Right atrium auricular region (tissue), 2 donors: ENCODE data around the gene ZBTB37. TPM values are rescaled to one million over a fixed set of nuclear protein-coding genes. Genes with fewer than 3 reads are reported as not detected.

ENCODE experiments used
- DNase-seq: peaks from one replicate; pipeline ENCODE4 v3.0.0-alpha.2; 2019; ENCODE audit warnings: low spot score
- H3K27ac ChIP-seq, 2 donors: fragments of 200-600 bp; sonication (generic); 1 replicate in 1 of 2; 2 replicates in 1 of 2; pipeline ENCODE4 v1.5.1; 2016 to 2019
- H3K27me3 ChIP-seq, 2 donors: fragments of 200-600 bp; sonication (generic); one replicate each; pipeline versions ENCODE4 v1.5.1 to v1.6.0; 2017 to 2019
- H3K36me3 ChIP-seq: fragments of 200-600 bp; sonication (generic); one replicate; pipeline ENCODE4 v1.5.1; 2016
- H3K4me1 ChIP-seq, 2 donors: fragments of 200-600 bp; sonication (generic); one replicate each; pipeline versions ENCODE4 v1.5.1 to v1.6.0; 2017 to 2019
- H3K4me3 ChIP-seq, 2 donors: fragments of 200-600 bp; sonication (generic); 1 replicate in 1 of 2; 2 replicates in 1 of 2; pipeline ENCODE4 v1.5.1; 2017 to 2019; ENCODE audit warnings: mild to moderate bottlenecking in 1 of 2, moderate library complexity in 1 of 2
- H3K9me3 ChIP-seq, 2 donors: fragments of 200-600 bp; sonication (generic); one replicate each; pipeline ENCODE4 v1.5.1; 2019
- total RNA-seq, 2 donors: library from RNA; depleted of rRNA; stranded (reverse); fragments of >200 nt; gene quantifications; one replicate each; pipeline ENCODE4 v1.1.0, GENCODE V29; 2016
- TF ChIP-seq, protein P1 (sequence below), 2 donors: fragments of 200-600 bp; sonication (generic); IDR thresholded peaks; one replicate each; pipeline ENCODE4 v1.5.1; 2019; ENCODE audit warnings: antibody characterized with exemption in 2 of 2

The ZBTB37 gene
- total RNA-seq, 2 donors from 2014 or later = 5.8 to 8.8 TPM

DNA sequence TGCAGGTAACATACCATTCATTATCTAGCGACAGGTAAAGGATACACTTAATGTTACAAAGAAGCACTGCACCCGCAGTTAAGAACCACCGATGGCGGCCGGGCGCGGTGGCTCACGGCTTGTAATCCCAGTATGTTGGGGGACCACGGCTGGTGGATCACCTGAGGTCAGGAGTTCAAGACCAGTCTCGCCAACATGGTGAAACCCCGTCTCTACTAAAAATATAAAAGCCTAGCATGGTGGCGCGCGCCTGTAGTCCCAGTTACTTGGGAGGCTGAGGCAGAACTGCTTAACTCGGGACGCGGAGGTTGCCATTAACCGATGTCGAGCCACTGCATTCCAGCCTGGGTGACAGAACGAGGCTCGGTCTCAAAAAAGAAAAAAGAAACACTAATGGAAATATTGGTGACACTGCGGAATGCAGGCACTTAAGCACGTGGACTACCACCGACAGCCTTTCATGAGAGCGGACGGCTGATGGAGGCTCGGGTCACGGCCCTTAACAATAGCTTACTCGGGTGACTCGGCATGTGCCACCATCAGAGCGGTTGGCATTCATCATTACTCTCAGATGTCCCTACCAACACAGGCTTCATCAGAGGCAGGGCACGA, 933 bp upstream of the ZBTB37 start:
- Histone ChIP-seq H3K4me1 (peaks cover 0 to 62% of the 10 kb centered on the region in 2 donors), H3K36me3 (peaks cover 48% of the 10 kb centered on the region), H3K27ac (peak overlapping the region; percentile 95 to 98), H3K4me3 (peak overlapping the region; percentile 67 to 93), H3K27me3 (no peaks in the 10 kb centered on the region), H3K9me3 (no peaks in the 10 kb centered on the region)
- TF ChIP-seq, protein P1, sequence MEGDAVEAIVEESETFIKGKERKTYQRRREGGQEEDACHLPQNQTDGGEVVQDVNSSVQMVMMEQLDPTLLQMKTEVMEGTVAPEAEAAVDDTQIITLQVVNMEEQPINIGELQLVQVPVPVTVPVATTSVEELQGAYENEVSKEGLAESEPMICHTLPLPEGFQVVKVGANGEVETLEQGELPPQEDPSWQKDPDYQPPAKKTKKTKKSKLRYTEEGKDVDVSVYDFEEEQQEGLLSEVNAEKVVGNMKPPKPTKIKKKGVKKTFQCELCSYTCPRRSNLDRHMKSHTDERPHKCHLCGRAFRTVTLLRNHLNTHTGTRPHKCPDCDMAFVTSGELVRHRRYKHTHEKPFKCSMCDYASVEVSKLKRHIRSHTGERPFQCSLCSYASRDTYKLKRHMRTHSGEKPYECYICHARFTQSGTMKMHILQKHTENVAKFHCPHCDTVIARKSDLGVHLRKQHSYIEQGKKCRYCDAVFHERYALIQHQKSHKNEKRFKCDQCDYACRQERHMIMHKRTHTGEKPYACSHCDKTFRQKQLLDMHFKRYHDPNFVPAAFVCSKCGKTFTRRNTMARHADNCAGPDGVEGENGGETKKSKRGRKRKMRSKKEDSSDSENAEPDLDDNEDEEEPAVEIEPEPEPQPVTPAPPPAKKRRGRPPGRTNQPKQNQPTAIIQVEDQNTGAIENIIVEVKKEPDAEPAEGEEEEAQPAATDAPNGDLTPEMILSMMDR (IDR thresholded peaks at IDR 0.05) = no peak
- peak; percentile 60 for DNase-seq

DNA sequence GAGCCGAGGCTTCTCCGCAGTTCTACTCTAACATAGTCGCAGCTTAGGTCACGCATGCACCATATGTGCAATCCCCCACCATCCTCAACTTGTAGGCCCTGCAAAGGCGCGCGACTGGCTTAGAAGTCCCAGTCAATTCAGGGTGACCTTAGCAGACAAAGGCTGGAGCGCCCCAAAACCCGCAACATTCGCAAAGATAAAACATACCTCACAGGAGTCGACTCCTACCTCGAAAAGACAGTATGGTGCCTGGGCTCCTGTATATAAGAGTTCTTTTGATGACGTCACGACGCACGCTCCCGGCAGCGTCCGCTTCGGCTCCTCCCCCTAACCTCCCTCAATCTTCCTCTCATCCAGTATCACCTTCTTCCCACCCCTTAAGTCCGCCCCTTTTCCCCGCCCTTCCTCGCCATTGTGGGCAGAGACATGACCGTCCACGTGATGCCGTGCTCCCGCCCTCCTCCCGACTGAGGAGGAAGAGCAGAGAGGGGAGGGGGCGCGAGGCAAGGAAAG, 371 bp upstream of the ZBTB37 start, which contains the start of gene GAS5:
TSS of gene GAS5 (minus strand) at position 237 of the 513 bp plus-strand sequence.
- no peaks in the 10 kb centered on the region for H3K9me3 ChIP-seq
- H3K4me1 ChIP-seq = peaks cover 0 to 62% of the 10 kb centered on the region in 2 donors
- peak within 1 kb of the TSS; percentile 67 to 93 for H3K4me3 ChIP-seq
- peak within 1 kb of the TSS; percentile 95 to 98 for H3K27ac ChIP-seq
- H3K27me3 ChIP-seq = no peaks in the 10 kb centered on the region
- DNase-seq = peak; percentile 99
- TF ChIP-seq, protein P1 (IDR thresholded peaks at IDR 0.05) = no peak
- H3K36me3 ChIP-seq = peaks cover 43% of the 10 kb centered on the region

DNA sequence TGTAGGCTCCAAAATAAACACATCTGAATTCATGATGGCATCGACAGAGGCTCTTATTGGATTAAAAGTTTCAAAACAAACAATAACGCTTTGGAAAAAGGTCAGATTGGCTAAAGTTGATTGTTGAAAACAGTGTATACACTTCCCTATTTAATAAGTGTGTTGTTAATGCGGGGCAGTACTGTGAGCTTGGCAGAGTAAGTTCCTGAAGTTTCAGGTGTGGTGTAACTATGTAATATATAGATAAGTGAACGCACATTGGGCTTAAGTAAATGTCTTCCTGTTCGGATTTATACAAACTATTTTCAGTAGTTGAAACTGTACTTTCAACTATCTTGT, 810 bp downstream of the ZBTB37 start:
- Histone ChIP-seq H3K27ac (peak overlapping the region; percentile 95 to 98), H3K4me1 (peaks cover 0 to 54% of the 10 kb centered on the region in 2 donors), H3K36me3 (peaks cover 31% of the 10 kb centered on the region), H3K4me3 (peak overlapping the region; percentile 67 to 93), H3K27me3 (no peaks in the 10 kb centered on the region), H3K9me3 (no peaks in the 10 kb centered on the region)
- DNase-seq = no peak
- TF ChIP-seq, protein P1 (IDR thresholded peaks at IDR 0.05) = no peak

DNA sequence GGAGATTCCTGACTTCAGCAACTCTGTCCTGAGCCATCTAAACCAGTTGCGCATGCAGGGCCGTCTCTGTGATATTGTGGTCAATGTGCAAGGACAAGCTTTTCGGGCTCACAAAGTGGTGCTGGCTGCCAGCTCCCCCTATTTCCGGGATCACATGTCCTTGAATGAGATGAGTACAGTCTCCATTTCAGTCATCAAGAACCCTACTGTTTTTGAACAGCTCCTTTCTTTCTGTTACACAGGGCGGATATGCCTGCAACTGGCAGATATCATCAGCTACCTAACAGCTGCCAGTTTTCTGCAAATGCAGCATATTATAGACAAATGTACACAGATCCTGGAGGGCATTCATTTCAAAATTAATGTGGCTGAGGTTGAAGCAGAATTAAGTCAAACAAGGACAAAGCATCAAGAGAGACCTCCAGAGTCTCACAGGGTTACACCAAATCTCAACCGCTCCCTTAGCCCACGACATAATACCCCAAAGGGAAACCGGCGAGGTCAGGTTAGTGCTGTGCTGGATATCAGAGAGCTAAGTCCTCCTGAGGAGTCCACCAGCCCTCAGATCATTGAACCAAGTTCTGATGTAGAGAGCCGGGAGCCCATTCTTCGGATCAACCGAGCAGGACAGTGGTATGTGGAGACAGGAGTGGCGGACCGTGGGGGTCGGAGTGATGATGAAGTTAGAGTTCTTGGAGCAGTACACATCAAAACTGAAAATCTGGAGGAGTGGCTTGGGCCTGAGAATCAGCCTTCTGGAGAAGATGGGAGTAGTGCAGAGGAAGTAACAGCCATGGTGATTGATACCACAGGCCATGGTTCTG, 2.3 kb downstream of the ZBTB37 start:
- H3K27me3 ChIP-seq = no peaks in the 10 kb centered on the region
- no peak for DNase-seq
- peaks cover 22% of the 10 kb centered on the region for H3K36me3 ChIP-seq
- H3K9me3 ChIP-seq = no peaks in the 10 kb centered on the region
- H3K4me1 ChIP-seq = peaks cover 0 to 45% of the 10 kb centered on the region in 2 donors
- H3K27ac ChIP-seq = no peak overlapping the region
- H3K4me3 ChIP-seq = no peak overlapping the region
- TF ChIP-seq, protein P1 (IDR thresholded peaks at IDR 0.05) = no peak

DNA sequence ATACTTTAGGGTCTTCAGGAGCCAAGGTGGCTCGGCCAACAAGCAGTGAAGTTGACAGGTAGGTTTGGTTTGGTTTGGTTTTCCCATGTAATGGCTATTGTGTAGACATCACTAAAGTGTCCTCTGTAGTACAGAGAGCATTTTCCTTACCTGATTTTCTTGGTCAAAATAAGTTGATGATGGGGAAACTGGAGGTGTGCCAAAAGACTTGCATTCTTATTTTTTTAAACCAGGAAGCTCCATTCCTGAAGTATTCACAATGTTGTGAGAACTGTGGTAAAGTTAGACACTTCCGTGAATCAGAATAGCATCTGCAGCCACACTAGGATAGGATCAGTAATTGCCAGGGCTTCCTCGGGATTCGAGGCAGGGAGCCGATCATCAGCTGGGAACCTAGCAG, 2.9 kb downstream of the ZBTB37 start:
- Histone ChIP-seq H3K9me3 (no peaks in the 10 kb centered on the region), H3K36me3 (peaks cover 22% of the 10 kb centered on the region), H3K4me1 (peaks cover 0 to 39% of the 10 kb centered on the region in 2 donors), H3K27ac (no peak overlapping the region), H3K27me3 (no peaks in the 10 kb centered on the region), H3K4me3 (no peak overlapping the region)
- no peak for DNase-seq
- TF ChIP-seq, protein P1 (IDR thresholded peaks at IDR 0.05) = no peak
